Activated CD4-positive, CD25-positive, alpha-beta regulatory T cell (primary cell): ENCODE measurements around the gene BTBD9.
"Not testable (repeated sequence)": the region's sequence is repeated elsewhere in the genome, so short reads cannot be mapped to it uniquely, and the experiment has no call there.

Source experiments
- DNase-seq, 4 experiments: peaks; one replicate each; lab custom pipeline; 2025; lab: John Stamatoyannopoulos, UW

Gene BTBD9

GRCh38 chr6:38144365-38144945, 495.3 kb downstream of the BTBD9 start:
- DNase-seq = no peak

DNA sequence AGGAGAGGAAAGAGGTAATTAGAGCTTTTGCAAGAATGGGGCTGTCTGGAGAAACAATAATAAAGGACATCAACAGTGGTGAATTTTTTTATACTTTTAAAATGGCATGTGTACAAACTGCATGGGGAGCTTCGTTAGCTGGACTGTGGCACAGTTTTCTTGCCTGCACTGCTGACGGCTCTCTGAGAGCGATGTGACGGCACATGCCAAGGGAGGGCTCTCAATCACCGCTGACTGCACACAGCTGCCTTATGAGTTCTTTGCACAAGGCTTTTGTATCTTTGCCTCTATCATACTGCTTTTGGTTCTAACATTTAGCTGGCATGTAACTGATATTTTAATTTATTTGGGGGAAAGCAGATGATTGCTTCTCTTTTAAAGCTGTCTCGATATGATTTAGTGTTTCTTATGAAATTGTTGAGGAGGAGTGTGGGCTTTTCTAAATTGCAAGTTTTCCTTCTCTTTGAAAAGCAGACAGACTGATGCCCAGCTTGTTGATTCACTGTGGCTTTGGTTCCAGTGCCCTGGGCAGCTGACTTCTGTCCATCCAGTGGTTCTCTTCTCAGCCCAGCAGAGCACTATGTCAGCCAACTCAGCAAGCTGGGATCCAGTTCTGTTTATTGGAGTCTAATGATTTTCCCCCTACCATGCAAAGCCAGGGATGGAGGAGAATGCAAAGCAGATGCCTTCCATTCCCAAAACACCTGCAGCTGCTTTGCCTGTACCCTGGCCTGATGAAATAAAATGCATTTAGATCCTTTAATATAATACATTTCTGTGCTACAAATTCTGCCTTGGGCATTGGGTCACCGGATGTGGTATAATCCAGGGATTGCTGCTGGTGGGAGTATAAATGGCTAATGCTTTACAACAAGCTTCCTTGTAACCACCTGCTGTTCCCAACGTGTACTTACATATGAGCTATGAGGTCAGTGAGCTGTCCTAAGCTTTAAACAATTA, 496.3 kb downstream of the BTBD9 start:
- DNase-seq = no peak

DNA sequence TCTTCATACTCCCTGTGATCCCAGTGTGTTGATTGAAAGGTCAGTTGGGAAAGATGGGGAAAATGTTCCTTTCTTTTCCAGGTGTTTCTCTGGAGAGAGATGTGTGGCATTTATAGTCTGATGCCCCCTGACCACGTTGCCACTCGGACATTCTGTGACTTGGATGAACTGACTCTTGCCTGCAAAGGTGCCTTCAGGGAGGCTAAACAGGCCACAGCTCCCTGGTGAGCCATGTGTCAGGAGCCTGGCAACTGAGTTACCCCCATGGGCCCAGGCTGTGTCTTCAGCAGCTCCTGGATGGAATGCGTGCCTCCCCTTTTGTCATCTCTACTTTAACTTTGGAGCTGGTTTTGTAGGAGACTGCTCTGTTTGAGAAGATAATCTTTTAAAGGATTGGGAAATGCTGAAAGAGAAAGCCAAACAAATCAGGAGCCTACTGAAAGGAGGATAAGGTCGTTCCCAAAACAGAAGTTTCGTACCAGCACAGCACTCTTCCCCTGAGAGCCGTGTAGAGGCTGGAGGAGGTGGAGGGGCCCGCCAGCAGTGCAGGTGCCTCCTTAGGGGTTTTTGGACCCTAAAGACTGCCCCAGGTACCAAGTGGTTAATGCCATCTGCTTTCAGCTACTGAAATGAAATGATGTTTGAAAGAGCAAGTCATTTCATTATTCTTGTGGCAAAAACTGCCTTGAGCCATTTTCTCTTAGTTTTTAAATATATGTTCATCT, 497.4 kb downstream of the BTBD9 start:
- DNase-seq = no peak

DNA sequence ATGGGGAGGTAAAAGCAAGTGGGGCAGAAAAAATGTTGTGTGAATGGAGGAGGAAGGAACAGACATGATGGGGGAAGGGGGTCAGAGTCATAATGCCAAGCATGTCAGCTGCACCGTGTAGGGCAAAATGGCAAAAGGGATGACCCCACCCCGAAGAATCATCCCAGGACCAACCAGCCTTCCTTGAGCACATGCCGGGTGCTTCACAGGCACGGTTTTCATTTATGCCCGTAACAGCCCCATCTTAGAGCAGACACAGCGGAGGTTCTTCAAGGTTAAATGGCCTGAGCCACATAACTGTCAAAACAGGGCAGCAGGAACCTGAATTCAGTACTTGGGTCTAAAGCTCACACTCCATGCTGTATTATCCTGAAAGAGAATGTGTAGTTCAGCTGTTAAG, 498.0 kb downstream of the BTBD9 start:
- no peak for DNase-seq

- no peak for DNase-seq
Measured at GRCh38 chr6:38141085-38141484, 498.6 kb downstream of the BTBD9 start.

GRCh38 chr6:38138374-38138773, 501.4 kb downstream of the BTBD9 start:
- no peak for DNase-seq

- no peak for DNase-seq
Measured at GRCh38 chr6:38137608-38138265, 502.0 kb downstream of the BTBD9 start.

- no peak for DNase-seq
Measured at GRCh38 chr6:38136547-38136946, 503.2 kb downstream of the BTBD9 start.

DNA sequence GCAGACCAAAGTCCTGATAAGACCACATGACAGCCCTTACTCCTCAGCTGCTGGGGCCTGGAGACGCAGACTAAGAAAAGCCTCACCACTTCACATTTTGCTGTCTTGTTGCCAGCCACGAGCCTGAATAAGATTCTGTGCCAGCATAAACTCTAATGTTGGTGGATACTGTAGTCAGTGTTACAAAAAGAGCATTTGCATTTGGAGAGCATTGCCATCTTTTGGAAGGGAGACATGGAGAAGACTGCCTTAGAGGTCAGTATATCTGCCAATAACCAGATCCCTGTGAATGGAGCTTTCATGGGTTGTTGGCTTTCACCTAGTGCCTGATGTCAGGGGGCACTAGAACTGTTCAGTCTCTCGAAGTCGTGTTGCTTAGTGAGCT, 505.0 kb downstream of the BTBD9 start:
- DNase-seq = no peak

GRCh38 chr6:38133932-38134703, 505.6 kb downstream of the BTBD9 start:
- no peak for DNase-seq

- DNase-seq = no peak
Measured at GRCh38 chr6:38131527-38131965, 508.2 kb downstream of the BTBD9 start.

DNA sequence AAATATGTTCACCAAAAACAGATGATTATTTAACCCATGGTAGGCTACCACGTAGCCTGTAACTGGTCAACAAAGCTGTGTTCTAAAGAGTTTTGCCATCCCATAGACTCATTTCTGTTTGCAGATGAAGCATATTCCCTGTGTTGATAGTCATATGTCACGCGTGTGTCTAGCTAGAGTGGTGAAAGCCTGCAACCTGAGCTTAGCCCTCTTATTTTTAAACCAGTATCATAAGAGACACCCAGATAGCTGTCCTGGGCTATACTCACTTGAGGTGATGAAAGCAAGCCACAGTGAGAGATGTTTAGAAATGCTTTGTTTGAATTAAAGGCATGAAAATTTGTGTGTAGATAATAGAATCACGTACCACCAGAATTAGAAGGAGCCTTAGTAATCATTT, 512.4 kb downstream of the BTBD9 start:
- DNase-seq = no peak

DNA sequence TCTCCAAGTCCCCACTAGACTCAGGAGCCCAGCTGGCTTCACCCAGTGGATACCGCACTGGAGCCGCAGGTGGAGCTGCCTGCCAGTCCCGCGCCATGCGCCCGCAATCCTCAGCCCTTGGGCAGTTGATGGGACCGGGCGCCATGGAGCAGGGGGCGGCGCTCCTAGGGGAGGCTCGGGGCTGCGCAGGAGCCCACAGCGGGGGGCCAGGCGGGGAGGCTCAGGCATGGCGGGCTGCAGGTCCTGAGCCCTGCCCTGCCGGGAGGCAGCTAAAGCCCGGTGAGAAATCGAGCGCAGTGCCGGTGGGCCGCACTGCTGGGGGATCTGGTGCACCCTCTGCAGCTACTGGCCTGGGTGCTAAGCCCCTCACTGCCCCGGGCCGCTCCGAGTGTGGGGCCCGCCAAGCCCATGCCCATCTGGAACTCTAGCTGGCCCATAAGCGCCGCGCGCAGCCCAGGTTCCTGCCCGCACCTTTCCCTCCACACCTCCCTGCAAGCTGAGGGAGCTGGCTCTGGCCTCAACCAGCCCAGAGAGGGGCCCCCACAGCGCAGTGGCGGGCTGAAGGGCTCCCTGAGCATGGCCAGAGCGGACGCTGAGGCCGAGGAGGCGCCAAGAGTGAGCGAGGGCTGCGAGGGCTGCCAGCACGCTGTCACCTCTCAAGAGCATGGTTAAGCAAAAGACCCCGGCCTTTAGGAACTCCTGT, 515.4 kb downstream of the BTBD9 start:
- DNase-seq = not testable (repeated sequence)

GRCh38 chr6:38119516-38119915, 520.2 kb downstream of the BTBD9 start:
- no peak for DNase-seq

GRCh38 chr6:38118791-38119365, 520.9 kb downstream of the BTBD9 start:
- DNase-seq = no peak
